GM18507 (cell line): Measurements from ENCODE around the gene SHLD1.
"Not testable (repeated sequence)": the region's sequence is repeated elsewhere in the genome, so short reads cannot be mapped to it uniquely, and the experiment has no call there.

Source experiments
- DNase-seq: peaks from one replicate; pipeline ENCODE4 v3.0.0; 2011; ENCODE audit warnings: low read depth; ENCODE audit not compliant: insufficient read length; ENCODE audit errors: extremely low spot score
- FAIRE-seq: peaks from 2 replicates; lab custom pipeline; 2011; peaks lifted over from hg19 to GRCh38; lab: Jason Lieb, UNC

SHLD1 gene

GRCh38 chr20:5749952-5750779, at the start of gene SHLD1:
Gene SHLD1 (plus strand): TSS chr20:5750401. CDS start chr20:5772866, 22,465 bp downstream.
- peak; percentile 96 for FAIRE-seq
- DNase-seq, result peak; percentile 67

- FAIRE-seq, DNase-seq: not testable (repeated sequence)
These were observed 47.9 kb upstream of the SHLD1 start for GRCh38 chr20:5702339-5702738.

- DNase-seq (no peak), FAIRE-seq (no peak)
These were observed 46.5 kb upstream of the SHLD1 start for GRCh38 chr20:5703681-5704101.

- FAIRE-seq (no peak), DNase-seq (no peak)
These were observed 44.4 kb upstream of the SHLD1 start for GRCh38 chr20:5705827-5706226.

- DNase-seq (no peak), FAIRE-seq (no peak)
These were observed 43.4 kb upstream of the SHLD1 start for GRCh38 chr20:5706797-5707196.

- no peak for DNase-seq
- FAIRE-seq, result no peak
These were observed 39.6 kb upstream of the SHLD1 start for GRCh38 chr20:5710551-5710950.

- DNase-seq (no peak), FAIRE-seq (peak; percentile 5)
These were observed 35.8 kb upstream of the SHLD1 start for GRCh38 chr20:5714261-5715041.

GRCh38 chr20:5715071-5715841, 34.9 kb upstream of the SHLD1 start:
- no peak for DNase-seq
- FAIRE-seq, result no peak

GRCh38 chr20:5716953-5717352, 33.2 kb upstream of the SHLD1 start:
- DNase-seq (no peak), FAIRE-seq (no peak)

GRCh38 chr20:5718896-5719595, 31.2 kb upstream of the SHLD1 start:
- FAIRE-seq (no peak), DNase-seq (no peak)

GRCh38 chr20:5719861-5720403, 30.3 kb upstream of the SHLD1 start:
- no peak for DNase-seq
- FAIRE-seq, result no peak

GRCh38 chr20:5720696-5721095, 29.5 kb upstream of the SHLD1 start:
- no peak for FAIRE-seq
- no peak for DNase-seq

GRCh38 chr20:5721356-5721755, 28.8 kb upstream of the SHLD1 start:
- FAIRE-seq, DNase-seq: not testable (repeated sequence)

- DNase-seq (no peak), FAIRE-seq (no peak)
These were observed 27.3 kb upstream of the SHLD1 start for GRCh38 chr20:5722927-5723326.

- not testable (repeated sequence) for FAIRE-seq, DNase-seq
These were observed 25.1 kb upstream of the SHLD1 start for GRCh38 chr20:5725183-5725463.

GRCh38 chr20:5727018-5727515, 23.1 kb upstream of the SHLD1 start:
- FAIRE-seq, result no peak
- no peak for DNase-seq

- FAIRE-seq (no peak), DNase-seq (no peak)
These were observed 20.9 kb upstream of the SHLD1 start for GRCh38 chr20:5729348-5729747.

- DNase-seq (no peak), FAIRE-seq (no peak)
These were observed 20.1 kb upstream of the SHLD1 start for GRCh38 chr20:5730131-5730530.

- FAIRE-seq (no peak), DNase-seq (no peak)
These were observed 18.3 kb upstream of the SHLD1 start for GRCh38 chr20:5731753-5732366.
